Transverse colon (tissue), 4 donors: ENCODE data around the gene MORC3. TPM values are rescaled to one million over a fixed set of nuclear protein-coding genes. Genes with fewer than 3 reads are reported as not detected.

Experiments used
- DNase-seq: peaks from one replicate; pipeline ENCODE4 v3.0.0-alpha.2; 2019
- H3K27ac ChIP-seq, 4 donors: fragments of 200-600 bp; sonication (generic); 2 replicates each; pipeline ENCODE4 v1.5.1; 2016 to 2018; ENCODE audit warnings: inconsistent platforms in 4 of 4
- H3K27me3 ChIP-seq: fragments of 200-600 bp; sonication (generic); 2 replicates; pipeline ENCODE4 v1.5.1; 2017; ENCODE audit warnings: inconsistent platforms
- H3K36me3 ChIP-seq, 4 donors: fragments of 200-600 bp; sonication (generic); 2 replicates each; pipeline ENCODE4 v1.5.1; 2017 to 2019; ENCODE audit warnings: inconsistent platforms in 4 of 4
- H3K4me1 ChIP-seq, 4 donors: fragments of 200-600 bp; sonication (generic); 2 replicates each; pipeline ENCODE4 v1.5.1; 2017 to 2020; ENCODE audit warnings: inconsistent platforms in 4 of 4
- H3K4me3 ChIP-seq, 4 donors: fragments of 200-600 bp; sonication (generic); 1 replicate in 1 of 4; 2 replicates in 3 of 4; pipeline versions ENCODE4 v1.5.1 to v1.6.1; 2017 to 2019; ENCODE audit warnings: inconsistent platforms in 4 of 4
- H3K9me3 ChIP-seq, 2 donors: fragments of 200-600 bp; sonication (generic); 2 replicates each; pipeline ENCODE4 v1.5.1; 2017 to 2019; ENCODE audit warnings: inconsistent platforms in 2 of 2
- CTCF ChIP-seq, 5 experiments: fragments of 200-600 bp in 3 of 5; fragments of 450-650 bp in 2 of 5; sonication (generic) in 3 of 5; IDR thresholded peaks; 1 replicate in 2 of 5; 2 replicates in 3 of 5; pipeline ENCODE4 v1.5.1; 2016 to 2017; ENCODE audit warnings: antibody characterized with exemption in 5 of 5, inconsistent platforms in 3 of 5, mild to moderate bottlenecking in 2 of 5, moderate library complexity in 1 of 5
- EP300 ChIP-seq: sonication (generic); formaldehyde crosslinking; IDR thresholded peaks from one replicate; pipeline ENCODE4 v1.6.1; 2017; ENCODE audit warnings: antibody characterized with exemption, low read depth
- POLR2A ChIP-seq: fragments of 450-650 bp; IDR thresholded peaks from one replicate; pipeline ENCODE4 v1.6.1; 2016; ENCODE audit warnings: antibody characterized with exemption, mild to moderate bottlenecking, moderate library complexity
- POLR2AphosphoS5 ChIP-seq, 3 donors: sonication (generic); formaldehyde crosslinking; IDR thresholded peaks; one replicate each; pipeline ENCODE4 v1.6.1; 2016; ENCODE audit warnings: antibody characterized with exemption in 3 of 3
- WGBS, 2 donors: methylation state at CpG; one replicate each; pipeline ENCODE4 v1.1.5; 2018; ENCODE audit warnings: low coverage in 1 of 2; 5-methylcytosine and 5-hydroxymethylcytosine counted together
- in situ Hi-C, 4 donors: fragments of 200-750 bp; cut with MboI; loops; one replicate each; pipeline versions ENCODE4 v1.15.0 to v1.15.1; 2017; ENCODE audit warnings: low sequenced_read_pairs in 3 of 4, low pct_ligation_motif_present in 1 of 4, low pct_unique_long_range_greater_than_20kb in 1 of 4
- intact Hi-C: fragments of 100-400 bp; cut with DNase I; formaldehyde crosslinking; loops from one replicate; pipeline ENCODE4 v1.15.1; 2023; ENCODE audit warnings: low total_unique reads
- small RNA-seq, 4 donors: library from RNA; depleted of rRNA; stranded (forward); fragments of <200 nt; gene quantifications; one replicate each; pipeline ENCODE3, GENCODE V24; 2016
- total RNA-seq, 4 donors: library from RNA; depleted of rRNA; stranded (reverse); fragments of >200 nt; gene quantifications; one replicate each; pipeline ENCODE4 v1.1.0, GENCODE V29; 2016

The MORC3 gene
- total RNA-seq, 4 donors from 2014 or later = 33.7 to 127 (median 56.8) TPM

GRCh38 chr21:36423771-36424433 lies 103.9 kb downstream of the MORC3 start:
- intact Hi-C loops = no loop called here
- no peaks in the 10 kb centered on the region for H3K9me3 ChIP-seq
- H3K36me3 ChIP-seq = no peaks in the 10 kb centered on the region
- H3K27ac ChIP-seq = no peak overlapping the region
- no peak overlapping the region for H3K4me3 ChIP-seq
- H3K4me1 ChIP-seq = no peaks in the 10 kb centered on the region
- no peaks in the 10 kb centered on the region for H3K27me3 ChIP-seq
- DNase-seq = no peak
- WGBS, 2 donors = 92 to 100% methylated on average over 1 to 12 of the region's 12 CpGs
- TF ChIP-seq CTCF (IDR thresholded peaks at IDR 0.05) (no peak), EP300 (no peak), POLR2A (no peak), POLR2AphosphoS5 (IDR thresholded peaks at IDR 0.05) (no peak)
- in situ Hi-C loops = loop anchor here in 1 of 4 donors (25.0 kb wide), 1 partner anchor 163 kb away; no protein-coding TSS in a partner anchor

- H3K27me3 ChIP-seq = no peaks in the 10 kb centered on the region
- H3K36me3 ChIP-seq = no peaks in the 10 kb centered on the region
- intact Hi-C loops = no loop called here
- H3K4me1 ChIP-seq = peaks cover 0 to under 1% (median 0%) of the 10 kb centered on the region in 4 donors
- no peak overlapping the region for H3K4me3 ChIP-seq
- no peak for DNase-seq
- TF ChIP-seq POLR2A = no peak
- no peak for TF ChIP-seq EP300
- no peak for TF ChIP-seq POLR2AphosphoS5 (IDR thresholded peaks at IDR 0.05)
- no peak for TF ChIP-seq CTCF (IDR thresholded peaks at IDR 0.05)
- no peaks in the 10 kb centered on the region for H3K9me3 ChIP-seq
- in situ Hi-C loops = loop anchor here in 1 of 4 donors (25.0 kb wide), 1 partner anchor 163 kb away; no protein-coding TSS in a partner anchor
- no peak overlapping the region for H3K27ac ChIP-seq
- 93% methylated on average over 8 of the region's 8 CpGs; no CpG with 5 or more reads in 1 of the 2 donors for WGBS, 2 donors
Observed at GRCh38 chr21:36424592-36424991, 104.6 kb downstream of the MORC3 start.

GRCh38 chr21:36425286-36425685 lies 105.3 kb downstream of the MORC3 start:
- Histone ChIP-seq H3K4me3 (no peak overlapping the region), H3K36me3 (no peaks in the 10 kb centered on the region), H3K27me3 (no peaks in the 10 kb centered on the region), H3K9me3 (no peaks in the 10 kb centered on the region), H3K4me1 (peaks cover 0 to 4% (median 0%) of the 10 kb centered on the region in 4 donors), H3K27ac (no peak overlapping the region)
- no peak for DNase-seq
- TF ChIP-seq POLR2A (no peak), POLR2AphosphoS5 (IDR thresholded peaks at IDR 0.05) (no peak)
- in situ Hi-C loops (no loop called here), intact Hi-C loops (no loop called here)
- WGBS, 2 donors = 81% methylated on average over 7 of the region's 9 CpGs; no CpG with 5 or more reads in 1 of the 2 donors

Small RNAs within 50 kb of the gene (small RNA-seq; reads per million reads assigned to genes)
- gene ATP5MFP1 = 0 reads per million in 4 donors

Other genes with a start within 250 kb of the MORC3 start
- 1 to 10 TPM in 2 of 4 donors, not detected in 2; 3.4 to 5.1 TPM for gene CBR3, start 185.1 kb upstream of the MORC3 start, total RNA-seq
- 10 to 100 TPM; 49.4 to 74.4 (median 61.0) TPM for gene DOP1B, start 163.4 kb upstream of the MORC3 start, total RNA-seq
- 1 to 10 TPM in 1 of 4 donors, under 1 TPM in 3; 0.37 to 2.0 (median 0.73) TPM for gene CHAF1B, start 65.2 kb downstream of the MORC3 start, total RNA-seq
- gene CLDN14, start 159.9 kb downstream of the MORC3 start, total RNA-seq = not detected